Measurements from ENCODE around the gene NPHS1. TPM values are rescaled to one million over a fixed set of nuclear protein-coding genes. Genes with fewer than 3 reads are reported as not detected.
"Not testable (repeated sequence)": the region's sequence is repeated elsewhere in the genome, so short reads cannot be mapped to it uniquely, and the experiment has no call there.

NPHS1 gene
- total and polyA plus RNA-seq, 5 donors from 2014 or later: not detected

DNA sequence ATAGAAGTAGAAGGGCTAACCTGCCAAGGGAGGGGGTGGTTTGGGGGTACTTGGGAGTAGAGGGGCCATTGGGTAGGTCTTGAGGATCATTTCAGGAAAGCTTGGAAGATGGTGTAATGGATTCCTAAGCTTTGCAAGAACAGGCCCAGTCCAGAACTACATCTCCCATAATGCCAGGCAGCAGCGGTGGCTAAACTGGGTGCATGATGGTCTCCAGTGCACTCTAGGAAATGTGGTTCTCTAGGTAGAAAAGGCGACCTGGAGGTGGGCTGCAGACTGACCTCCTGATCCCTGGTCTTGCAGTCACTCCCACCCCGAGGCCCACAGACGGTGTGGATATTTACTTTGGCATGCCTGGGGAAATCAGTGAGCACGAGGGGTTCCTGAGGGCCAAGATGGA lies 19.9 kb upstream of the NPHS1 start:
- H3K4me1 Mint-ChIP-seq: peaks cover 0 to 22% (median 11%) of the 10 kb centered on the region in 4 donors
- H3K36me3 Mint-ChIP-seq: no peaks in the 10 kb centered on the region
- Histone ChIP-seq H3K4me1 (ENCODE audit: control insufficient read depth, insufficient read depth, low read length, poor library complexity, severe bottlenecking) (peaks cover 23% of the 10 kb centered on the region), H3K27me3 (ENCODE audit: control insufficient read depth, insufficient read depth, low read length) (peaks cover 3% of the 10 kb centered on the region), H3K9me3 (ENCODE audit: control insufficient read depth in 2 of 2, low read length in 2 of 2) (no peaks in the 10 kb centered on the region), H3K27ac (ENCODE audit: insufficient read depth, low read length, poor library complexity, severe bottlenecking) (no peak overlapping the region), H3K4me3 (ENCODE audit: low read depth, low read length) (no peak overlapping the region), H3K36me3 (ENCODE audit: control insufficient read depth, insufficient read depth, low read length) (no peaks in the 10 kb centered on the region)
- DNase-seq (no peak), ATAC-seq (ENCODE audit: low read depth in 2 of 2) (no peak)
- H3K27me3 Mint-ChIP-seq: peaks cover 37% of the 10 kb centered on the region
- peak overlapping the region in 1 of 3 donors; percentile 91 for H3K27ac Mint-ChIP-seq
- H3K9me3 Mint-ChIP-seq: peaks cover 0 to 3% (median 0%) of the 10 kb centered on the region in 7 donors
- no peak overlapping the region for H3K4me3 Mint-ChIP-seq

DNA sequence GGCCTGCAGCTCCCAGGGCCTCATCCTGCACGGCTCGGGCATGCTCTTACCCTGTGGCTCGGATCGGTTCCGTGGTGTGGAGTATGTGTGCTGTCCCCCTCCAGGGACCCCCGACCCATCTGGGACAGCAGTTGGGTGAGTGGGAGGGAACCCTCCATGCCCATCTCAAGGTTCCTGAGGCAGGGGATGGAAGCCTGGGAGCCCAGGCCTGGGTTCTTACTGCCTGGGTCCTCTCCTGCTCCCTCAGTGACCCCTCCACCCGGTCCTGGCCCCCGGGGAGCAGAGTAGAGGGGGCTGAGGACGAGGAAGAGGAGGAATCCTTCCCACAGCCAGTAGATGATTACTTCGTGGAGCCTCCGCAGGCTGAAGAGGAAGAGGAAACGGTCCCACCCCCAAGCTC lies 19.3 kb upstream of the NPHS1 start:
- no peaks in the 10 kb centered on the region for H3K36me3 Mint-ChIP-seq
- no peak overlapping the region for H3K27ac ChIP-seq (ENCODE audit: insufficient read depth, low read length, poor library complexity, severe bottlenecking)
- peaks cover 3% of the 10 kb centered on the region for H3K27me3 ChIP-seq (ENCODE audit: control insufficient read depth, insufficient read depth, low read length)
- no peaks in the 10 kb centered on the region for H3K9me3 ChIP-seq (ENCODE audit: control insufficient read depth in 2 of 2, low read length in 2 of 2)
- no peak overlapping the region for H3K27ac Mint-ChIP-seq
- H3K36me3 ChIP-seq (ENCODE audit: control insufficient read depth, insufficient read depth, low read length): no peaks in the 10 kb centered on the region
- H3K4me1 Mint-ChIP-seq: peaks cover 0 to 22% (median 11%) of the 10 kb centered on the region in 4 donors
- peaks cover 39% of the 10 kb centered on the region for H3K27me3 Mint-ChIP-seq
- H3K4me3 ChIP-seq (ENCODE audit: low read depth, low read length): no peak overlapping the region
- no peak overlapping the region for H3K4me3 Mint-ChIP-seq
- no peak for DNase-seq
- peaks cover 0 to 3% (median 0%) of the 10 kb centered on the region in 7 donors for H3K9me3 Mint-ChIP-seq
- no peak for ATAC-seq (ENCODE audit: low read depth in 2 of 2)
- H3K4me1 ChIP-seq (ENCODE audit: control insufficient read depth, insufficient read depth, low read length, poor library complexity, severe bottlenecking): peaks cover 23% of the 10 kb centered on the region

DNA sequence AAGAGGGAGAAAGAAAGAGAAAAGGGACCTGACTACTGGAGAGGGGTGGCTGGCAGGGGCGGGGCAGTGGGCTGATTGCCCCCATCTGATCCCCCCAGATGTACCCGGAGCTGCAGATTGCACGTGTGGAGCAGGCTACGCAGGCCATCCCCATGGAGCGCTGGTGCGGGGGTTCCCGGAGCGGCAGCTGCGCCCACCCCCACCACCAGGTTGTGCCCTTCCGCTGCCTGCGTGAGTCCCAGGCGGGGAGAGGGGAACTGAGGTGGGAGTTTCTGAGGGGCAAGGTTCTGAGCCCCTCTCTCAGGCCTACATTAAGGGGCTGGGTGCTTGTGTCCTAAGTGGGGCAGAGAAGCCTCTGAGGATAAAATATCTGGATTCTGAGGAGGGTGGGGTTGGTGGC lies 18.5 kb upstream of the NPHS1 start:
- peaks cover 23% of the 10 kb centered on the region for H3K4me1 ChIP-seq (ENCODE audit: control insufficient read depth, insufficient read depth, low read length, poor library complexity, severe bottlenecking)
- H3K36me3 ChIP-seq (ENCODE audit: control insufficient read depth, insufficient read depth, low read length): no peaks in the 10 kb centered on the region
- Mint-ChIP-seq H3K27ac (peak overlapping the region in 1 of 3 donors; percentile 20), H3K27me3 (peaks cover 38% of the 10 kb centered on the region), H3K36me3 (no peaks in the 10 kb centered on the region), H3K4me1 (peaks cover 0 to 22% (median 11%) of the 10 kb centered on the region in 4 donors), H3K4me3 (no peak overlapping the region), H3K9me3 (peaks cover 0 to 3% (median 0%) of the 10 kb centered on the region in 7 donors)
- ATAC-seq (ENCODE audit: low read depth in 2 of 2): no peak
- no peak for DNase-seq
- H3K4me3 ChIP-seq (ENCODE audit: low read depth, low read length): no peak overlapping the region
- H3K27ac ChIP-seq (ENCODE audit: insufficient read depth, low read length, poor library complexity, severe bottlenecking): no peak overlapping the region
- H3K9me3 ChIP-seq (ENCODE audit: control insufficient read depth in 2 of 2, low read length in 2 of 2): no peaks in the 10 kb centered on the region
- H3K27me3 ChIP-seq (ENCODE audit: control insufficient read depth, insufficient read depth, low read length): peaks cover 3% of the 10 kb centered on the region

DNA sequence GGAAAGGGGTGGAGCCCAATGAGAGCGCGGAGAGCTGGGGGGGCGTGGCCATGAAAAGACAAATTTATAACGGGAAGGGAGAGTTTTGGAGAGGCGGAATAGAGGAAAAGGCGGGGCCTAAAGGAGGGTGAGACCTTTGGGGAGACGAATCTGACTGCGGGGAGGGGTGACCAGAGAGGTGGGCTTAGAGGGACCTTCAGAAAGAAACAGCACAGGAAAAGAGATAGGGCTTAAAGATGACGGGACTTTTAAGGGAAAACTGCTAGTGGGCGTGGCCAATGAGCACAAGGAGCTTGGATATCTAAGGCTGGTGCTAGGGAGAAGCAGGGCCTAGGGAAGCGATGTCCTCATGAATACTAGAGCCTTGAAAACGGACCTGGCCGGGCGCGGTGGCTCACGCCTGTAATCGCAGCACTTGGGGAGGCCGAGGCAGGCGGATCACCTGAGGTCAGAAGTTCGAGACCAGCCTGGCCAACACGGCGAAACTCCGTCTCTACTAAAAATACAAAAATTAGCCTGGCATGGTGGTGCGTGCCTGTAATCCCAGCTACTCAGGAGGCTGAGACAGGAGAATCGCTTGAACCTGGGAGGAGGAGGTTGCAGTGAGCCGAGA lies 17.9 kb upstream of the NPHS1 start:
- not testable (repeated sequence) for DNase-seq; H3K27me3 ChIP-seq (ENCODE audit: control insufficient read depth, insufficient read depth, low read length); H3K36me3 Mint-ChIP-seq; H3K36me3 ChIP-seq (ENCODE audit: control insufficient read depth, insufficient read depth, low read length); H3K9me3 Mint-ChIP-seq; ATAC-seq (ENCODE audit: low read depth in 2 of 2); H3K27ac ChIP-seq (ENCODE audit: insufficient read depth, low read length, poor library complexity, severe bottlenecking); H3K9me3 ChIP-seq (ENCODE audit: control insufficient read depth in 2 of 2, low read length in 2 of 2)
- peak overlapping the region; percentile 20 to 81 (median 72) for H3K4me3 Mint-ChIP-seq
- H3K4me1 Mint-ChIP-seq: peaks cover 0 to 22% (median 11%) of the 10 kb centered on the region in 4 donors
- H3K4me1 ChIP-seq (ENCODE audit: control insufficient read depth, insufficient read depth, low read length, poor library complexity, severe bottlenecking): peaks cover 23% of the 10 kb centered on the region
- peak overlapping the region in 1 of 3 donors; percentile 37 for H3K27ac Mint-ChIP-seq
- peak overlapping the region; percentile 37 for H3K4me3 ChIP-seq (ENCODE audit: low read depth, low read length)
- H3K27me3 Mint-ChIP-seq: peaks cover 41% of the 10 kb centered on the region

DNA sequence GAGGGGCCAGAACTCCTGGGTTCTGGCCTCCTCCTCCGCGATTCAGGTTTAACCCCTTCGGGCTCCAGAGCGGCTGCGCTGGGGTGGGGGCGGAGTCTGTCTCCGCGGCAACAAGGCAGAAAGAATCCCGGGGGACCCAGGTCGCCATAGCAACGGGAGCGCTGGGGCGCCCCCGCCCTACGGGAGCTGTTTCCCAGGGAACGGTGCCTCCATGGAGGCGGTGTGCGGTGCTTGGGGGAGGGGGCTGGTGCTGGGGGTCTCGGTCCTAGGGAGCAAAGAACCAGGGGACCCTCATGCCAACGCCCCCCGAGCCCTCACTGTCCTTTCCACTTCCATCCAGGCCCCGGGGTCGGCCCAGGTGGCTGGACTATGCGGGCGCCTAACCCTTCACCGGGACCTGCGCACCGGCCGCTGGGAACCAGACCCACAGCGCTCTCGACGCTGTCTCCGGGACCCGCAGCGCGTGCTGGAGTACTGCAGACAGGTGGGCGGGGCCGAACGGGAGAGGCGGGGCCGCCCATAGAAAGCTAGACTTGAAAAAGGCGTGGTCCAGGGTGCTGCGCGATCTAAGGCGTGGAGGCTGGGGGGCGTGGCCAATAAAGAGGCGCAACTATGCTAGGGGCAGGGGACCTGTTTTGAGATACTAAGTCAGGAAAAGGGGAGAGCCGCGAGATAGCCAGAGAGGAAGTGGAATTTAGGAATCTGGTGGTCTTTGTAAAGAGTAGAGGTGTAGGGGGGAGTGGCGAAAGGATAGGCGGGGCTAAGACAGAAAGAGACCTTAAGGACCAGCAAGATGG lies 17.2 kb upstream of the NPHS1 start:
- Histone ChIP-seq H3K27me3 (ENCODE audit: control insufficient read depth, insufficient read depth, low read length) (peaks cover 7% of the 10 kb centered on the region), H3K4me3 (ENCODE audit: low read depth, low read length) (no peak overlapping the region), H3K36me3 (ENCODE audit: control insufficient read depth, insufficient read depth, low read length) (no peaks in the 10 kb centered on the region), H3K4me1 (ENCODE audit: control insufficient read depth, insufficient read depth, low read length, poor library complexity, severe bottlenecking) (peaks cover 23% of the 10 kb centered on the region), H3K9me3 (ENCODE audit: control insufficient read depth in 2 of 2, low read length in 2 of 2) (no peaks in the 10 kb centered on the region), H3K27ac (ENCODE audit: insufficient read depth, low read length, poor library complexity, severe bottlenecking) (no peak overlapping the region)
- ATAC-seq (ENCODE audit: low read depth in 2 of 2) (peak; percentile 81 to 82), DNase-seq (peak; percentile 71 to 90 (median 75))
- Mint-ChIP-seq H3K27ac (peak overlapping the region in 1 of 3 donors; percentile 37), H3K36me3 (no peaks in the 10 kb centered on the region), H3K4me1 (peaks cover 0 to 22% (median 11%) of the 10 kb centered on the region in 4 donors), H3K27me3 (peaks cover 41% of the 10 kb centered on the region), H3K4me3 (peak overlapping the region; percentile 41 to 82 (median 77)), H3K9me3 (peaks cover 0 to 2% (median 0%) of the 10 kb centered on the region in 7 donors)

DNA sequence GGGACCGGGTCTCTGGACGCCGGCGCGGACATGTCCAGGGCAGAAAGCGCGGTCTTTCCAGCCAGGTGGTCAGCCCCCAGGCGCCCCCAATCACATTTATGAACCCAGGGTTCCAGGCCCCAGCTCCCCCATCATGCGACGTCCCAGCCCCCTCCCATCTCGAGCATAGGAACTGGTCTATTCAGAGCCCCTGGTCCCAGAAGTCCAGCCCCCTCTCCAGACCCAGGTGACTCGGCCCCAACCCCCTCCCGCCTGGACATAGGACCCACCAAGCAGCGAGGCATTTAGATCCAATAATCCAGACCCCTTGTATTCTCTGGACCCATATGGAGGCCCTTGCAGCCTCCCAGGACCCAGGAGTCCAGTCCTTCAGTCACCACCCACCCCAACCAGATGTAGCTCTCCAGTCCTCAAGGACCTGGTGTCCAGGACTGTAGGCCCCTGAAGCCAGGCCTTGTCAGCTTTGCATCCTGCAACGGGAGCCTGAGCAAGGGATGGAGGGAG lies 16.6 kb upstream of the NPHS1 start:
- no peaks in the 10 kb centered on the region for H3K36me3 Mint-ChIP-seq
- Histone ChIP-seq H3K9me3 (ENCODE audit: control insufficient read depth in 2 of 2, low read length in 2 of 2) (no peaks in the 10 kb centered on the region), H3K27me3 (ENCODE audit: control insufficient read depth, insufficient read depth, low read length) (peaks cover 7% of the 10 kb centered on the region), H3K27ac (ENCODE audit: insufficient read depth, low read length, poor library complexity, severe bottlenecking) (no peak overlapping the region), H3K4me1 (ENCODE audit: control insufficient read depth, insufficient read depth, low read length, poor library complexity, severe bottlenecking) (peaks cover 23% of the 10 kb centered on the region), H3K4me3 (ENCODE audit: low read depth, low read length) (no peak overlapping the region), H3K36me3 (ENCODE audit: control insufficient read depth, insufficient read depth, low read length) (no peaks in the 10 kb centered on the region)
- H3K9me3 Mint-ChIP-seq: peaks cover 0 to 2% (median 0%) of the 10 kb centered on the region in 7 donors
- peaks cover 42% of the 10 kb centered on the region for H3K27me3 Mint-ChIP-seq
- ATAC-seq (ENCODE audit: low read depth in 2 of 2) (no peak), DNase-seq (no peak)
- peaks cover 0 to 22% (median 11%) of the 10 kb centered on the region in 4 donors for H3K4me1 Mint-ChIP-seq
- no peak overlapping the region for H3K27ac Mint-ChIP-seq
- H3K4me3 Mint-ChIP-seq: peak overlapping the region; percentile 41 to 82 (median 65)

DNA sequence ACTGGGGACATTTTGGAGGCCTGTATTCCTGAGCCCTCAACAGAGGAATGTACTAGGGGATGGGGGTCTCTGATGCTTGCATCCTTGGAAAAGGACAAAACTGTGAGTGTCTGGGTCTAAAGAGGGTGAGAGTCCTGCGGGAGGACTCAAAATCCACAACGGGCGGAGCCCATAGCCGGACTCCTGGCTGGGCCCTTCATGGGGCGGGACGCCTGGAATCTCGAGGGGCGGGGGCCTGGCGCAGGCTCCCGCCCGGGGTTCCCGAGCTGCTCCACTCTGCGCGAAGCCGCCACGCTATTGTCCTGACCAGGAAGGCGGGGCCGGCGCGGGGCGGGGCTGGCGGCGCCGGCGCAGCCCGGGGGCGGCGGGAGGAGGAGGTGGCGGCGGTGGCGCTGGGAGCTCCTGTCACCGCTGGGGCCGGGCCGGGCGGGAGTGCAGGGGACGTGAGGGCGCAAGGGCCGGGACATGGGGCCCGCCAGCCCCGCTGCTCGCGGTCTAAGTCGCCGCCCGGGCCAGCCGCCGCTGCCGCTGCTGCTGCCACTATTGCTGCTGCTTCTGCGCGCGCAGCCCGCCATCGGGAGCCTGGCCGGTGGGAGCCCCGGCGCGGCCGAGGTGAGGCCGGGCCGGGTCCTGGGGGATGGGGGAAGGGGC lies 16.0 kb upstream of the NPHS1 start, which contains the start of gene APLP1:
Gene APLP1, plus strand, starts transcription at position 403 of the 651 bp plus-strand sequence. Its CDS starts 63 bp downstream, at position 466.
- H3K36me3 Mint-ChIP-seq: no peaks in the 10 kb centered on the region
- no peak within 1 kb of the TSS for H3K4me3 ChIP-seq (ENCODE audit: low read depth, low read length)
- peaks cover 7% of the 10 kb centered on the region for H3K27me3 ChIP-seq (ENCODE audit: control insufficient read depth, insufficient read depth, low read length)
- H3K4me1 ChIP-seq (ENCODE audit: control insufficient read depth, insufficient read depth, low read length, poor library complexity, severe bottlenecking): peaks cover 23% of the 10 kb centered on the region
- H3K27ac Mint-ChIP-seq: peak within 1 kb of the TSS in 1 of 3 donors; percentile 32
- ATAC-seq (ENCODE audit: low read depth in 2 of 2): peak; percentile 59 to 60
- peak in 2 of 3 donors; percentile 42 to 44 for DNase-seq
- peaks cover 42% of the 10 kb centered on the region for H3K27me3 Mint-ChIP-seq
- peak within 1 kb of the TSS; percentile 41 to 82 (median 68) for H3K4me3 Mint-ChIP-seq
- H3K9me3 Mint-ChIP-seq: peaks cover 0 to 2% (median 0%) of the 10 kb centered on the region in 7 donors
- no peaks in the 10 kb centered on the region for H3K36me3 ChIP-seq (ENCODE audit: control insufficient read depth, insufficient read depth, low read length)
- H3K27ac ChIP-seq (ENCODE audit: insufficient read depth, low read length, poor library complexity, severe bottlenecking): no peak within 1 kb of the TSS
- H3K9me3 ChIP-seq (ENCODE audit: control insufficient read depth in 2 of 2, low read length in 2 of 2): no peaks in the 10 kb centered on the region
- H3K4me1 Mint-ChIP-seq: peaks cover 0 to 22% (median 11%) of the 10 kb centered on the region in 4 donors
